Stimulated activated CD4-positive, alpha-beta T cell treated with anti-CD3 and anti-CD28 coated beads, Interleukin-1b, Interleukin-23, amount 100 ng/mL, for 1 hour (primary cell): Measurements from ENCODE around the gene GOT2.
"Not testable (repeated sequence)": the region's sequence is repeated elsewhere in the genome, so short reads cannot be mapped to it uniquely, and the experiment has no call there.

Source experiments
- DNase-seq, 2 donors: peaks; one replicate each; pipeline ENCODE4 v3.0.0-alpha.2; 2020; ENCODE audit warnings: low read depth in 2 of 2

GOT2 gene

GRCh38 chr16:58733671-58734458 lies at the start of gene GOT2:
GOT2 (minus strand) TSS chr16:58734316; CDS start chr16:58734228, 88 bp downstream.
- DNase-seq: peak; percentile 48 to 66

- not testable (repeated sequence) for DNase-seq
Measured at GRCh38 chr16:58779291-58779690, 45.2 kb upstream of the GOT2 start.

- DNase-seq: no peak
Measured at GRCh38 chr16:58773870-58774269, 39.8 kb upstream of the GOT2 start.

- DNase-seq: no peak
Measured at GRCh38 chr16:58768145-58768544, 34.0 kb upstream of the GOT2 start.

- no peak for DNase-seq
Measured at GRCh38 chr16:58767581-58767980, 33.5 kb upstream of the GOT2 start.

- no peak for DNase-seq
Measured at GRCh38 chr16:58756650-58757332, 22.7 kb upstream of the GOT2 start.

GRCh38 chr16:58755989-58756649 lies 22.0 kb upstream of the GOT2 start:
- DNase-seq: peak; percentile 41 to 50

GRCh38 chr16:58753711-58754134 lies 19.6 kb upstream of the GOT2 start:
- DNase-seq: no peak

GRCh38 chr16:58744497-58744896 lies 10.4 kb upstream of the GOT2 start:
- no peak for DNase-seq

GRCh38 chr16:58741976-58742375 lies 7.9 kb upstream of the GOT2 start:
- no peak for DNase-seq

- no peak for DNase-seq
Measured at GRCh38 chr16:58741166-58741565, 7.0 kb upstream of the GOT2 start.

GRCh38 chr16:58738672-58739296 lies 4.7 kb upstream of the GOT2 start:
- no peak for DNase-seq

GRCh38 chr16:58736341-58736740 lies 2.2 kb upstream of the GOT2 start:
- not testable (repeated sequence) for DNase-seq

GRCh38 chr16:58734459-58734787 lies 307 bp upstream of the GOT2 start:
- no peak for DNase-seq

GRCh38 chr16:58733248-58733670 lies 857 bp downstream of the GOT2 start:
- DNase-seq: no peak

- DNase-seq: no peak
Measured at GRCh38 chr16:58732545-58733247, 1.4 kb downstream of the GOT2 start.

- DNase-seq: no peak
Measured at GRCh38 chr16:58730724-58731370, 3.3 kb downstream of the GOT2 start.

- no peak for DNase-seq
Measured at GRCh38 chr16:58727796-58728568, 6.1 kb downstream of the GOT2 start.

- DNase-seq: no peak
Measured at GRCh38 chr16:58727028-58727781, 6.9 kb downstream of the GOT2 start.

GRCh38 chr16:58723109-58723508 lies 11.0 kb downstream of the GOT2 start:
- DNase-seq: no peak
